H1 (cell line): ENCODE measurements around the gene DTL. TPM values are rescaled to one million over a fixed set of nuclear protein-coding genes. Genes with fewer than 3 reads are reported as not detected.

Experiments used
- CTCF ChIA-PET: fragments of 300-600 bp; sonication (Branson Sonifier 250); formaldehyde crosslinking; loops from one replicate; lab custom pipeline; 2021; ENCODE audit not compliant: partially characterized antibody; lab: Charles Lee
- POLR2A ChIA-PET: fragments of 300-600 bp; sonication (Branson Sonifier 250); formaldehyde crosslinking; loops from one replicate; lab custom pipeline; 2021; ENCODE audit warnings: inconsistent platforms; ENCODE audit not compliant: partially characterized antibody; lab: Charles Lee
- DNase-seq, 2 experiments: peaks; one replicate each; pipeline versions ENCODE4 v3.0.0 to v3.0.0-alpha.2; 2010 to 2022; ENCODE audit warnings: low spot score in 2 of 2, low read depth in 1 of 2, mixed read lengths in 1 of 2
- FAIRE-seq: peaks from 2 replicates; lab custom pipeline; 2011; peaks lifted over from hg19 to GRCh38; lab: Jason Lieb, UNC
- H2AFZ ChIP-seq: 2 replicates; pipeline ENCODE4 v1.8.1; 2012; ENCODE audit warnings: low read length, inconsistent platforms
- H2AK5ac ChIP-seq: 2 replicates; pipeline ENCODE4 v1.6.1; 2013; ENCODE audit warnings: low read depth, low read length
- H2BK120ac ChIP-seq: replicated peaks from 2 replicates; pipeline ENCODE3; 2013; ENCODE audit warnings: low read depth, low read length, inconsistent platforms
- H2BK12ac ChIP-seq: 2 replicates; pipeline ENCODE4 v1.6.1; 2013; ENCODE audit warnings: low read depth, low read length
- H2BK15ac ChIP-seq: 2 replicates; pipeline ENCODE4 v1.6.1; 2013; ENCODE audit warnings: low read length
- H2BK20ac ChIP-seq: 2 replicates; pipeline ENCODE4 v1.6.1; 2013; ENCODE audit warnings: low read length
- H2BK5ac ChIP-seq: 2 replicates; pipeline ENCODE4 v1.6.1; 2013; ENCODE audit warnings: low read depth, low read length
- H3K14ac ChIP-seq: 2 replicates; pipeline ENCODE4 v1.6.1; 2013; ENCODE audit warnings: inconsistent platforms; ENCODE audit not compliant: insufficient read length
- H3K18ac ChIP-seq: 2 replicates; pipeline ENCODE4 v1.6.1; 2013; ENCODE audit warnings: low read length; ENCODE audit errors: extremely low read depth
- H3K23ac ChIP-seq: 2 replicates; pipeline ENCODE4 v1.6.1; 2013; ENCODE audit warnings: inconsistent platforms; ENCODE audit not compliant: insufficient read length
- H3K23me2 ChIP-seq: 2 replicates; pipeline ENCODE4 v1.6.1; 2013; ENCODE audit warnings: low read depth, low read length
- H3K27ac ChIP-seq: 2 replicates; pipeline ENCODE4 v1.6.1; 2011; ENCODE audit warnings: low read depth, low read length, inconsistent platforms
- H3K27me3 ChIP-seq, 4 experiments: replicated peaks in 1 of 4; 1 replicate in 1 of 4; 2 replicates in 3 of 4; pipeline versions ENCODE4 v1.6.1 to v1.8.1; 2011 to 2013; ENCODE audit warnings: low read length in 3 of 4, mild to moderate bottlenecking in 3 of 4, inconsistent platforms in 2 of 4, mixed read lengths in 2 of 4, moderate library complexity in 1 of 4; ENCODE audit not compliant: control insufficient read depth in 3 of 4, insufficient read depth in 3 of 4; ENCODE audit errors: extremely low read depth in 1 of 4
- H3K36me3 ChIP-seq, 4 experiments: 2 replicates each; pipeline versions ENCODE4 v1.6.1 to v1.8.1; 2011 to 2013; ENCODE audit warnings: mild to moderate bottlenecking in 4 of 4, low read length in 3 of 4, moderate library complexity in 2 of 4, control low read depth in 1 of 4, inconsistent platforms in 1 of 4; ENCODE audit not compliant: insufficient read depth in 4 of 4, control insufficient read depth in 2 of 4
- H3K4ac ChIP-seq: replicated peaks from 2 replicates; pipeline ENCODE3; 2013; ENCODE audit warnings: low read length, low read depth, mixed read lengths, inconsistent platforms; ENCODE audit not compliant: insufficient read length
- H3K4me1 ChIP-seq, 4 experiments: replicated peaks in 1 of 4; 1 replicate in 1 of 4; 2 replicates in 3 of 4; pipeline versions ENCODE4 v1.6.1 to v1.8.1; 2011 to 2013; ENCODE audit warnings: low read length in 3 of 4, inconsistent platforms in 2 of 4, mixed read lengths in 1 of 4; ENCODE audit not compliant: insufficient read depth in 4 of 4, control insufficient read depth in 3 of 4
- H3K4me2 ChIP-seq, 2 experiments: 2 replicates each; pipeline versions ENCODE4 v1.6.1 to v1.8.1; 2011 to 2013; ENCODE audit warnings: low read depth in 2 of 2, low read length in 2 of 2, control low read depth in 1 of 2, inconsistent platforms in 1 of 2, mild to moderate bottlenecking in 1 of 2; ENCODE audit not compliant: insufficient read depth in 1 of 2
- H3K4me3 ChIP-seq, 4 experiments: fragments of 200-600, 300-600 bp in 1 of 4; sonication (generic), shearing (Covaris generic), sonication (Bioruptor Twin) in 1 of 4; 2 replicates each; pipeline versions ENCODE4 v1.5.1 to v1.8.1; 2011 to 2016; ENCODE audit warnings: low read length in 4 of 4, low read depth in 3 of 4, control low read depth in 2 of 4, inconsistent platforms in 2 of 4, mild to moderate bottlenecking in 2 of 4, mixed read lengths in 1 of 4, moderate library complexity in 1 of 4; ENCODE audit not compliant: insufficient read depth in 2 of 4; ENCODE audit errors: extremely low read depth in 1 of 4
- H3K56ac ChIP-seq: replicated peaks from 2 replicates; pipeline ENCODE3; 2013; ENCODE audit warnings: low read depth, mild to moderate bottlenecking, mixed read lengths, low read length, inconsistent platforms; ENCODE audit not compliant: insufficient read length
- H3K79me1 ChIP-seq: 2 replicates; pipeline ENCODE4 v1.6.1; 2013; ENCODE audit warnings: low read depth, low read length, control low read depth
- H3K79me2 ChIP-seq, 2 experiments: 2 replicates each; pipeline versions ENCODE4 v1.6.1 to v1.8.1; 2012 to 2013; ENCODE audit warnings: low read length in 2 of 2, mild to moderate bottlenecking in 2 of 2, inconsistent platforms in 1 of 2; ENCODE audit not compliant: insufficient read depth in 2 of 2, control insufficient read depth in 1 of 2
- H3K9ac ChIP-seq, 4 experiments: replicated peaks in 1 of 4; 1 replicate in 1 of 4; 2 replicates in 3 of 4; pipeline versions ENCODE4 v1.6.1 to v1.8.1; 2011 to 2013; ENCODE audit warnings: low read depth in 3 of 4, low read length in 3 of 4, control low read depth in 2 of 4, mild to moderate bottlenecking in 2 of 4, moderate library complexity in 2 of 4, inconsistent platforms in 1 of 4; ENCODE audit errors: extremely low read depth in 1 of 4
- H3K9me3 ChIP-seq, 2 experiments: 2 replicates each; pipeline versions ENCODE4 v1.6.1 to v1.8.1; 2012 to 2013; ENCODE audit warnings: mild to moderate bottlenecking in 2 of 2, moderate library complexity in 2 of 2, control low read depth in 1 of 2, inconsistent platforms in 1 of 2, low read depth in 1 of 2, low read length in 1 of 2, mixed read lengths in 1 of 2; ENCODE audit not compliant: insufficient read depth in 2 of 2
- H4K20me1 ChIP-seq, 2 experiments: replicated peaks in 1 of 2; 2 replicates each; pipeline versions ENCODE3 to v1.8.1; 2011 to 2013; ENCODE audit warnings: inconsistent platforms in 2 of 2, low read length in 2 of 2, mild to moderate bottlenecking in 1 of 2; ENCODE audit not compliant: insufficient read depth in 2 of 2, control insufficient read depth in 1 of 2
- H4K5ac ChIP-seq: 2 replicates; pipeline ENCODE4 v1.6.1; 2013; ENCODE audit warnings: low read length, low read depth, mixed read lengths, inconsistent platforms; ENCODE audit not compliant: insufficient read length
- H4K8ac ChIP-seq: 2 replicates; pipeline ENCODE4 v1.8.0; 2013; ENCODE audit warnings: mild to moderate bottlenecking, moderate library complexity, low read length, inconsistent platforms; ENCODE audit not compliant: insufficient read depth; ENCODE audit errors: extremely low read depth
- H4K91ac ChIP-seq: replicated peaks from 2 replicates; pipeline ENCODE3; 2013; ENCODE audit warnings: low read length, mixed read lengths, inconsistent platforms; ENCODE audit not compliant: insufficient read length
- CTCF ChIP-seq, 3 experiments: IDR thresholded peaks; 1 replicate in 2 of 3; 2 replicates in 1 of 3; pipeline versions ENCODE4 v1.5.1 to v1.6.1; 2011; ENCODE audit warnings: low read length in 3 of 3, mild to moderate bottlenecking in 3 of 3, inconsistent platforms in 2 of 3, low read depth in 1 of 3, moderate library complexity in 1 of 3; ENCODE audit not compliant: insufficient read depth in 1 of 3; ENCODE audit errors: control extremely low read depth in 1 of 3
- EGR1 ChIP-seq: IDR thresholded peaks from 2 replicates; pipeline ENCODE4 v1.6.1; 2011; ENCODE audit warnings: low read depth, low read length, borderline replicate concordance
- GABPA ChIP-seq: IDR thresholded peaks from 2 replicates; pipeline ENCODE4 v1.6.1; 2011; ENCODE audit warnings: mild to moderate bottlenecking, low read length, moderate library complexity, borderline replicate concordance; ENCODE audit not compliant: insufficient read depth
- PHF8 ChIP-seq: fragments of 200-600 bp; sonication (generic); conservative IDR thresholded peaks from 2 replicates; pipeline ENCODE4 v1.7.1; 2012; ENCODE audit warnings: low read depth, mild to moderate bottlenecking, inconsistent platforms, low read length, moderate library complexity
- POU5F1 ChIP-seq: IDR thresholded peaks from 2 replicates; pipeline ENCODE4 v1.6.1; 2011; ENCODE audit warnings: low read depth, mild to moderate bottlenecking, low read length, moderate library complexity
- SIX5 ChIP-seq: IDR thresholded peaks from 2 replicates; pipeline ENCODE4 v1.6.1; 2011; ENCODE audit warnings: mild to moderate bottlenecking, low read depth, low read length
- TAF1 ChIP-seq: IDR thresholded peaks from 2 replicates; pipeline ENCODE4 v1.6.1; 2011; ENCODE audit warnings: mild to moderate bottlenecking, low read depth, low read length
- TAF7 ChIP-seq: optimal IDR thresholded peaks from 2 replicates; pipeline ENCODE3; 2011; ENCODE audit warnings: low read depth, mild to moderate bottlenecking, inconsistent platforms, low read length, moderate library complexity, borderline replicate concordance
- TBP ChIP-seq: IDR thresholded peaks from 2 replicates; pipeline ENCODE4 v1.6.1; 2011; ENCODE audit warnings: low read depth, low read length, improper control_type of control experiment
- WGBS, 2 experiments: shearing (Covaris generic) in 1 of 2; methylation state at CpG; one replicate each; pipeline versions ENCODE4 v1.1.6 to v1.1.7; 2013 to 2015; ENCODE audit warnings: low lambda C conversion rate in 2 of 2, mixed read lengths in 2 of 2, inconsistent platforms in 1 of 2, low coverage in 1 of 2, missing lambda C conversion rate in 1 of 2; ENCODE audit not compliant: insufficient replicate concordance in 2 of 2, insufficient coverage in 1 of 2, insufficient read length in 1 of 2; ENCODE audit errors: extremely low coverage in 1 of 2, missing lambda C conversion rate in 1 of 2; 5-methylcytosine and 5-hydroxymethylcytosine counted together
- polyA plus RNA-seq, 7 experiments: library from polyadenylated mRNA; depleted of rRNA in 3 of 7; stranded (reverse) in 5 of 7; unstranded in 2 of 7; fragments of >200 nt in 5 of 7; fragments of 200-250 nt in 2 of 7; gene quantifications; 1 replicate in 5 of 7; 2 replicates in 1 of 7; 4 replicates in 1 of 7; pipeline versions ENCODE4 v1.2.1 to v1.2.3, GENCODE V29; 2011 to 2013; ENCODE audit warnings: missing spikeins in 2 of 7, mixed read lengths in 2 of 7
- total RNA-seq: library from RNA; stranded (reverse); fragmentation: NEBNext Ultra II Directional; extraction: Animal tissue kit (Norgen Biotek cat#: 25700); gene quantifications from 2 replicates; pipeline ENCODE4 v1.2.1, GENCODE V29; 2021
- TF ChIP-seq, protein P1 (sequence below): IDR thresholded peaks from 2 replicates; pipeline ENCODE4 v1.6.1; 2012; ENCODE audit warnings: inconsistent platforms
- TF ChIP-seq, protein P2 (sequence below): IDR thresholded peaks from 2 replicates; pipeline ENCODE4 v1.6.1; 2011; ENCODE audit warnings: low read depth, mild to moderate bottlenecking, low read length; ENCODE audit not compliant: insufficient read depth

The DTL gene
- total and polyA plus RNA-seq, 2 of the 8 experiments (the other 6 are each of a cell fraction or from before 2014, with no cell fraction given), result 36.0 to 46.9 TPM

GRCh38 chr1:212007886-212008285, 27.7 kb upstream of the DTL start:
- H3K23ac ChIP-seq, result no peak overlapping the region
- H2BK12ac ChIP-seq, result no peak overlapping the region
- H3K27me3 ChIP-seq, result no peaks in the 10 kb centered on the region
- H4K91ac ChIP-seq, result no peak overlapping the region
- H2AK5ac ChIP-seq, result no peak overlapping the region
- 84% methylated on average over 9 of the region's 9 CpGs; no CpG with 5 or more reads in 1 of the 2 experiments for WGBS, 2 experiments
- no peak overlapping the region for H2BK5ac ChIP-seq
- H3K9ac ChIP-seq, result no peak overlapping the region
- no peak for FAIRE-seq
- H4K20me1 ChIP-seq, result peaks cover 0 to 2% of the 10 kb centered on the region in 2 experiments
- H2BK15ac ChIP-seq, result no peak overlapping the region
- no peak overlapping the region for H3K4me3 ChIP-seq
- no peaks in the 10 kb centered on the region for H3K9me3 ChIP-seq
- no peaks in the 10 kb centered on the region for H3K23me2 ChIP-seq
- no peak overlapping the region for H3K4ac ChIP-seq
- H3K79me2 ChIP-seq, result no peaks in the 10 kb centered on the region
- ChIA-PET POLR2A (no interaction called here), CTCF (interaction anchor here (1.0 to 1.4 kb wide), 2 partner anchors 28 to 210 kb away, joined by 3 to 4 read pairs; partner anchors contain the start of genes DTL and INTS7)
- no peak overlapping the region for H3K4me2 ChIP-seq
- no peak for DNase-seq
- no peak overlapping the region for H2BK120ac ChIP-seq
- no peak overlapping the region for H4K5ac ChIP-seq
- H4K8ac ChIP-seq, result no peak overlapping the region
- H2BK20ac ChIP-seq, result no peak overlapping the region
- H3K56ac ChIP-seq, result no peak overlapping the region
- no peak overlapping the region for H3K18ac ChIP-seq
- H3K79me1 ChIP-seq, result no peaks in the 10 kb centered on the region
- H3K14ac ChIP-seq, result no peak overlapping the region
- peaks cover 0 to 16% (median 10%) of the 10 kb centered on the region in 4 experiments; a peak in 5 of 8 replicates for H3K36me3 ChIP-seq
- no peaks in the 10 kb centered on the region for H3K4me1 ChIP-seq
- no peak overlapping the region for H2AFZ ChIP-seq
- H3K27ac ChIP-seq, result no peak overlapping the region
- TF ChIP-seq PHF8 (no peak), TAF7 (no peak), EGR1 (no peak), POU5F1 (no peak), GABPA (no peak), CTCF (IDR thresholded peaks at IDR 0.05; ENCODE audit: control extremely low read depth in 1 of 3, insufficient read depth in 1 of 3, low read depth in 1 of 3, low read length in 3 of 3) (no peak), TAF1 (no peak), TBP (no peak), SIX5 (no peak)
- TF ChIP-seq, protein P1, sequence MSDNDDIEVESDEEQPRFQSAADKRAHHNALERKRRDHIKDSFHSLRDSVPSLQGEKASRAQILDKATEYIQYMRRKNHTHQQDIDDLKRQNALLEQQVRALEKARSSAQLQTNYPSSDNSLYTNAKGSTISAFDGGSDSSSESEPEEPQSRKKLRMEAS, result no peak
- TF ChIP-seq, protein P2, sequence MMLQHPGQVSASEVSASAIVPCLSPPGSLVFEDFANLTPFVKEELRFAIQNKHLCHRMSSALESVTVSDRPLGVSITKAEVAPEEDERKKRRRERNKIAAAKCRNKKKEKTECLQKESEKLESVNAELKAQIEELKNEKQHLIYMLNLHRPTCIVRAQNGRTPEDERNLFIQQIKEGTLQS, result no peak
